GM19395 (cell line): Measurements from ENCODE around the gene PIP5KL1.

Source experiments
- ATAC-seq: cut with Tn5 transposase; IDR thresholded peaks from one replicate; pipeline ENCODE4 v1.9.1; 2021; ENCODE audit warnings: mild to moderate bottlenecking, moderate library complexity; ENCODE audit not compliant: unreplicated experiment

PIP5KL1 gene, protein sequence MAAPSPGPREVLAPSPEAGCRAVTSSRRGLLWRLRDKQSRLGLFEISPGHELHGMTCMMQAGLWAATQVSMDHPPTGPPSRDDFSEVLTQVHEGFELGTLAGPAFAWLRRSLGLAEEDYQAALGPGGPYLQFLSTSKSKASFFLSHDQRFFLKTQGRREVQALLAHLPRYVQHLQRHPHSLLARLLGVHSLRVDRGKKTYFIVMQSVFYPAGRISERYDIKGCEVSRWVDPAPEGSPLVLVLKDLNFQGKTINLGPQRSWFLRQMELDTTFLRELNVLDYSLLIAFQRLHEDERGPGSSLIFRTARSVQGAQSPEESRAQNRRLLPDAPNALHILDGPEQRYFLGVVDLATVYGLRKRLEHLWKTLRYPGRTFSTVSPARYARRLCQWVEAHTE

GRCh38 chr9:127930231-127931091 lies at the start of gene PIP5KL1:
PIP5KL1 (minus strand) TSS chr9:127930777; CDS start chr9:127930752, 25 bp downstream.
- peak; percentile 82 for ATAC-seq

DNA sequence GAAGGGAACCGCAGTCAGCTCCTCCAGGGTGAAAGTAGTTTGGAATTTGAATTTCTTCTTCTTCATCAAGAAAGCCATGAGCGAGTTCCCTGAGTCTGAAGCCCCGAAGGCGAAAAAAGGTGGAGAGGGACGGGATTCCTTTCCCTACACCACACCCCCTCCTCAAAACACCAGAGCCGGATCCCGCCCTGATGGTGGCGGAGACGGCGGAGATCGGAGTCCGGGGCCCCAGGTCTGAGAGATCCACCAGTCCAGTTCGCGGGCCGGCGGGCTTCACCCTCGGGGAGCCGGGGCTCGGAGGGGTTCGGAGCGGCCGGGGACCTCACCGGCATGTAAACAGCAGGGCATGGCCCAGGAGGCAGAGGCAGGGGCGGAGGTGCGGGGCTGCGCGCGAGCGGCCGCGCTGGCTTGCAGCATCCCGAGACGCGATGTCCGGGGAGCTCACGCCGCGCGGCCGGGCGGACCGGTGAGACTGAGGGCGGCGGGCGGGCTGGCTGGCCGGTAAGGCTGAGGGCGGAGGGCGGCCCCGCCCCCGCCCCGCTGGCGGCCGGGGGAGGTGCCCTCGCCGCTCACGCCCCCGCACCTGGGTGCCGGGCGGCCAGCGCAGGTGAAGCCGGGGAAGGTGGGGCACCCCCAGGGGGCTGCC lies 49.6 kb upstream of the PIP5KL1 start:
- ATAC-seq: peak; percentile 26

DNA sequence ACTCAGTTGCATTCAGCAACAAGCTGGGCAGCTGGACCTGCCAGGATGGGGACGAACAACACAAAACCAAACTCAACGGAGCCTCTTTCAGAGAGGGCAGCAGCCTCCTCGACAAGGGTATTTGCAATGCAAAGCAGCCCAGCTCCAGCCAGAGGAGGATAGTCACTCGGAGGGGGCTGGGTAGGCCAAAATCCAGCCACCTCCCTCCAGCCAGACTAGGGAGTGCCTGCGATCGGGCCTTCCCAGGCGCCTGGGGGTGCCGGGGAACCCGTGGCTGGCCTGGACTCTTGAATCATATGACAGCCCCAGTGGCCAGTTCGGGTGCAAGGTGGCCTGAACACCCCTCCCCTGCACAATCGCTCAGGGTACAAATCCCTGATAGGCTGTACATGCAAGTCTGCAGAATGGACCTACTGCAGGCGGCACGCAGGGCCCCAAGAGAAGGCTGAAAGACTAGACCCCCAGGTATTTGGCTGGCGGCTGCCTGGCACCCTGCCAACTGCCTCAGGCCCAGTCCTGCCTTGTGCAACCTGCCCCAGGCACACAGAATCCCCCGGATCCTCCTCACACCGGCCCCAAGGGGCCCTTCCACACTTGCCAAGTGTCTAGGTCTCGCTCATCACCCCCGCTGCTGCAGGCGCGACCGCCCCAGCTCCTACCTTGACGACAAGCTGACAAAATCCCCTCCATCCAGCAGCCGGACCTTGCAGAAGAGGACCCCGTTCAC lies 48.9 kb upstream of the PIP5KL1 start:
- no peak for ATAC-seq

- no peak for ATAC-seq
These were observed 48.4 kb upstream of the PIP5KL1 start for GRCh38 chr9:127979015-127979332.

DNA sequence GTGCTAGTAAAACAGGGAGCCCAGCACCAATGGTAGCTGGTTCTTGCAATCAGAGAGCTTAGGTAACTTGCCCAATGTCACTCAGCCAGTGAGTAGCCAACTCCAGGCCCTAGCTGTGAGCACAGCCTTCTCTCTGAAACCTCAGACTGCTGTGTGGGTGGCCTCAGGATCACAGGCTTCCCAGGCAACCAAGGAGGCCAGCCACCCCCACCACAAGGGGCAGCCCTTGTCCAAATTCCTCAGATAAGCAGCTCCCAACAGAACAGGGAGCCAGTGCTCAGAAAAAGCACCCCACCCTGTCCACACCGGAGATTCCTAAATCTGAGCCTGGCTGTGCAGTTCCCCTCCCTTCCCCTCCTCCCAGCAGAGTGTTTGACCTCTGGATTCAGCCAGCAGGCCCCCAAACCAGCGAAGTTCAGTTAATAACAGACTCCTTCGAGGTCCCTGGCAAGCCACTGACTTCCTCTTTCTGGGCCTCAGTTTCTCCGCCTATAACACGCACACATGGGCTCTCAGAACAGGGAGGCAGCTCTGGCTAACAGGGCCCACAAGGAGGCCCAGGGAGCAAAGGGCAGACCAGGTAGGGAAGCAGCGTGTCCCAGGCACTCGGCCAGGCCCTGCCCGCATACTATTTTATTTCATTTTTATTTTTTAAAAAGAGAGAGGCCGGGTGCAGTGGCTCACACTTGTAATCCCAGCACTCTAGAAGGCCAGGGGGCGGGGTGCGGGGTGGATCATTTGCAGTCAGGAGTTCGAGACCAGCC lies 47.5 kb upstream of the PIP5KL1 start:
- no peak for ATAC-seq

GRCh38 chr9:127977009-127977883 lies 46.7 kb upstream of the PIP5KL1 start:
- ATAC-seq: no peak

GRCh38 chr9:127976498-127976897 lies 45.9 kb upstream of the PIP5KL1 start:
- no peak for ATAC-seq

GRCh38 chr9:127975376-127976315 lies 45.1 kb upstream of the PIP5KL1 start:
- no peak for ATAC-seq

DNA sequence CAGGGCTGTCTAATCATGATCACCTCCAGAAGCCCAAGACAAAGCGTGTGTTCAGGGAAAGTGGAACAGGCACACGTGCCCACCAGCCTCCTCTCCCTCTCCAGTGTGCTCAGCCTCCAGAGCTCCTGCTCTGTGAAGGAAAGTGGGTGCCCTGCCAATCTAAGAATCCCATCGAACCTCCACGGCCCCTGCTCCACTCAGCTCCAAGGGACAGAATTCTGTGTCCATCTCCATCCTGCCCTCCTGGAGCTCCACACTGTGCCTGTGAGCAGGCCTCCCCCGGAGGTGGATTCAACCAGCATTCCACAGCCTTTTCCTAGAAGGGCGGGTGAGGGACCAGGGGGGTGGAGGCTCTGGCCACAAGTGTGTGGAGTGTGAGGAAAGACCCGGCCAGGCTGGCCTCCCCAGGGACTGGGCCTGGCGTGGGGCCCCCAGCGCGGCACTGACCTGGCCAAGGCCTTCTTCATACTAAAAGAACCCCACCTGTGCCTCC lies 44.2 kb upstream of the PIP5KL1 start:
- ATAC-seq: no peak

GRCh38 chr9:127974001-127974768 lies 43.6 kb upstream of the PIP5KL1 start:
- no peak for ATAC-seq

- no peak for ATAC-seq
These were observed 42.8 kb upstream of the PIP5KL1 start for GRCh38 chr9:127973169-127974000.

DNA sequence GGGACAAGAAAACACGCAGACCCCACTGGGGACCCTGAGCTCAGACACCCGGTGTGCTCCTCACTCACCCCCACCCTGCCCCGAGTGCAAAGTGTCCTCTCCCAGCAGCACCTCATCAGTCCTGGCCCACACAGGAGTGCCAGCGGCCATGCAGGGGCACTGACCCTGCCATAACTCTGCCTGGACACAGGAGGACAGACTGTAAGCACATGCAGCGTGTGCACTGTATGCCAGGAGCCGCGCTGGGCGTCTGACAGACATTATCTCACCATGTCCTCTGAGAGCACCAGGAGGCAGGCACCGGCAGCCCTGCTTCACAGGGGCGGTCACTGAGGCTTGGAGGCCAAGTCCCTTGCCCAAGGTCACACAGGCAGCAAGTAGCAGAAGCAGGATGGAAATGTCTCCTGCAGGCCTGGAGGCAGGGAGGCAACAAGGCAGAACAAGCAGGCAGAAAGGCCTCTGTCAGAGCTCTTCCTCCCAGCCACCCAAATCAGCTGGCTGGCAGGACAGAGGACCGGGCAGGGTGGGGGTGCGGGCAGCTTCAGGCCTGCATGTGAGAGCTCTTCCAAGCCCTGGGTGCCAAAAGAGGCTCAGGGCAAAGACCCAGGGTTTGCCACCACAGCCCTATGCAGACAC lies 41.8 kb upstream of the PIP5KL1 start:
- ATAC-seq: no peak

DNA sequence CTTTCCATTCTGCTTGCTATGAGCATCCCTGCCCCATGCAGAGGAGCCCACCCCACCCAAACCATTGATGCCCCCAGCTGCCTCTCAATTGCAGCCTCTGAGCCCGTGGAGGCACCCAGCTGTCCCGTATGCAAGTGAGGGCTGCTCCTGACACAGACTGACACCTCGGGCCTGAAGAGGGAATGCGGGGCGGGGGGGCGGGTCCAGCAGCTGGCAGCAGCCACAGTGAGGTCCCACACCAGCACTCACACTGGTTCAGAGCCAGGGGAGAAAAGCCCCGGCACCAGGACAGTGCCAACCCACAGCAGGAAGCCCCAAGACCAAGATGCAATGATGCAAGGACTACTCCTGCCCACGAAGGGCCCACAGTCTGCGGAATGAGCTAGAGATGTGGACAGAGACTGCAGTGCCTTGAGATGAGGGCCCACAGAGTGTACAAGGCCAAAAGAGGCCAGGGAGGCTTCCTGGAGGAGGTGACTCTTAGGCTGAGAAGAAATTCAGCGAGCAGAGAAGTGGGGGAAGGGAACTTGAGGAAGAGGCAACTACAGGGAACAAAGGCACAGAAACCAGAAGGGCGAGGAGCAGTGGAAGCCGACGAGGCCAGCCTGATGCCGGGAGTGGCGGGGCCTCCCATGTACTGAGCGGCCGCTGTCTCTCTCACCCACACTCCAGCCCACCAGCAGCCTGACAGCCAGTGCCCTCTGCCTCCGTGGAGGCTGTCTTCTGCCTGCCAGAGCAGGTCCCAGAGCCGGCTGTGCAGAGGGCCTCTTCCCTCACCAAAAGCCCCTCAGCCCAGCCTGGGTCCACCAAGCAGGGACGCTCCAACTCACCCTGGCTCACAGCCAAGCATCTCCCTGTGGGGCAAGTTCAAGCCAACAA lies 41.0 kb upstream of the PIP5KL1 start:
- no peak for ATAC-seq

DNA sequence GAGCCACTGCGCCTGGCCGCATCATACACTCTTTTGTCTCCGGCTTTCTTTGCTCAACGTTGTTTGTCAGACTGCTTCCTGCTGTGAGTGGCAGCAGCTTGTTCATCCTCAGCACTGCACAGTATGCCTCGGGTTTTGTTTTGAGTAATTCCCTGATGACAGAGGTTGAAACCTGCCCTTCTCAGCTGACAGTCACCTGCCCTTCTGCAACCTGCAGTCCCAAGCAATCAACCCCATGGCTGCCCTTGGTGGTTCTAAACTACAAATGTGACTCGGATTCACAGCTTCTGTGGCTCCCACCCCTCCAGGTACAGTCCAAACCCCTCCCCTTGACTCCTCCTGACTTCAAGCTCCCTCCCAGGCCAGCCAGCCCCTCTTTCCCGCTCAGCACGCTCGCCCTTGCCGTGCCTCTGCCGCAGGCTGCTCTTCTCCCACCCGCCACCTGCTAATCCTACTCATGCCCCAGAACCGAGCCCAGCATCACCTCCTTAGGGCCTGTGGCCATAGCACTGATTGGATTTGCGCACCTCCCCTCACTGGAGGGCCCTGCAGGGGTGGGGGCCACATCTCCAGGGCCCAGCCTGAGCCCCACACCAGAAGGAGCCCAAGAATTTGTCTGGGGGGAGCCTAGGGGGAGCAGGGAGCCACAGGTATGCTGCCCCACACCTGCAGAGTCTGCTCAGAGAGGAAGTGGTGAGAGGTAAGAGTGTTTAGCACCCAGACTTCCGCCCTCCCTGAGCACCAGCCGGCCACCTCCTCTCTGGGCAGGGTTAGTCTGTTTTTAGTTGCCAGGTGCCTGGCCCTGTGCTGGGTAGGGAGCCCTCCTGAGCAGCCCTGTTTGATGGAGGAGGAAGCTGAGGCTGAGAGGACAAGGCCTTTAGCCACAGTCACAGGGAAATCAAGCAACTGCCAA lies 40.1 kb upstream of the PIP5KL1 start:
- ATAC-seq: peak; percentile 86
